DND-41 (cell line): Measurements from ENCODE around the gene SCART1.
"Not testable (repeated sequence)": the region's sequence is repeated elsewhere in the genome, so short reads cannot be mapped to it uniquely, and the experiment has no call there.

Experiments
- ATAC-seq: fragments of 200-7000 bp; cut with Tn5 transposase; 3 replicates; pipeline ENCODE4 v1.9.1; 2021; ENCODE audit warnings: low read depth; ENCODE audit not compliant: insufficient read depth
- DNase-seq: peaks from one replicate; pipeline ENCODE4 v3.0.0-alpha.2; 2020
- H2AFZ ChIP-seq: 2 replicates; pipeline ENCODE4 v1.6.0; 2012; ENCODE audit warnings: low read depth, low read length
- H3K27ac ChIP-seq: 2 replicates; pipeline ENCODE4 v1.5.1; 2012; ENCODE audit warnings: low read length, inconsistent platforms
- H3K27me3 ChIP-seq: fragments of 200-600 bp; sonication (generic); 2 replicates; pipeline ENCODE4 v1.6.0; 2012; ENCODE audit warnings: low read length, mild to moderate bottlenecking, inconsistent platforms; ENCODE audit not compliant: insufficient read depth, poor library complexity
- H3K36me3 ChIP-seq: 2 replicates; pipeline ENCODE4 v1.5.1; 2012; ENCODE audit warnings: low read length, inconsistent platforms; ENCODE audit not compliant: insufficient read depth
- H3K4me1 ChIP-seq: 2 replicates; pipeline ENCODE4 v1.5.1; 2012; ENCODE audit warnings: mild to moderate bottlenecking, low read length; ENCODE audit not compliant: insufficient read depth
- H3K4me2 ChIP-seq: 2 replicates; pipeline ENCODE4 v1.6.0; 2012; ENCODE audit warnings: mild to moderate bottlenecking, moderate library complexity, low read length, inconsistent platforms; ENCODE audit not compliant: insufficient read depth
- H3K4me3 ChIP-seq, 2 experiments: fragments of 200-600 bp in 1 of 2; shearing (Covaris generic) in 1 of 2; 2 replicates each; pipeline ENCODE4 v1.5.1; 2012 to 2016; ENCODE audit warnings: inconsistent platforms in 2 of 2, low read length in 2 of 2, mild to moderate bottlenecking in 2 of 2, low read depth in 1 of 2, moderate library complexity in 1 of 2
- H3K79me2 ChIP-seq: 2 replicates; pipeline ENCODE4 v1.6.0; 2012; ENCODE audit warnings: low read length, inconsistent platforms; ENCODE audit not compliant: insufficient read depth
- H3K9ac ChIP-seq: 2 replicates; pipeline ENCODE4 v1.6.0; 2012; ENCODE audit warnings: low read depth, mild to moderate bottlenecking, inconsistent platforms, low read length, moderate library complexity
- H3K9me3 ChIP-seq: 2 replicates; pipeline ENCODE4 v1.5.1; 2012; ENCODE audit warnings: low read length, moderate library complexity, mild to moderate bottlenecking, inconsistent platforms; ENCODE audit not compliant: insufficient read depth, severe bottlenecking
- H4K20me1 ChIP-seq: 2 replicates; pipeline ENCODE4 v1.6.0; 2012; ENCODE audit warnings: low read length; ENCODE audit not compliant: insufficient read depth
- EZH2 ChIP-seq: IDR thresholded peaks from 3 replicates; pipeline ENCODE4 v1.6.1; 2012; ENCODE audit warnings: borderline replicate concordance, low read depth, mild to moderate bottlenecking, moderate library complexity, low read length, inconsistent platforms; ENCODE audit not compliant: severe bottlenecking
- TF ChIP-seq, protein P1 (sequence below): IDR thresholded peaks from 2 replicates; pipeline ENCODE4 v1.5.1; 2012; ENCODE audit warnings: borderline replicate concordance, low read length, moderate library complexity, mild to moderate bottlenecking; ENCODE audit not compliant: poor library complexity, severe bottlenecking; ENCODE audit errors: extremely low read depth

SCART1 gene

DNA sequence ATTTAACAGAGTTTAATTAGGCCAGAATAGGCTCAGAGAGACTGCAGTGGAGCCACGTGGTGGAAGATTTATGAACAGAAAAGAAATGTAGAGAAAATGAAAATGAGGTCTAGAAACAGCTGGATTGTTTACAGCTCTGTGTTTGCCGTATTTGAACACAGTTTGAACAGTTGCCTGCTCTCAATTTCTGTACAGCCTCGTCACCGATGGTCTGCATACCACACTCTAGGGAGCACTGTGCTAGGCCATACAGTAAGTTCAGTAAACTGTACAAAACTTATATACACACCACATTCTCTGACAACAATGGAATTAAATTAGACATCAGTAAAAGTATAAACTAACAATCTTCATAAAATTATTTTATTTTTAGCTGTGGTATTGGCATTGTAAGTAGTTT is 62.3 kb downstream of the SCART1 start:
- no peak for ATAC-seq

GRCh38 chr10:133518517-133518916 is 64.8 kb downstream of the SCART1 start:
- H4K20me1 ChIP-seq, H3K9me3 ChIP-seq, H3K27me3 ChIP-seq, H3K79me2 ChIP-seq, H3K4me2 ChIP-seq, H3K4me3 ChIP-seq, ATAC-seq, H3K9ac ChIP-seq, DNase-seq, H2AFZ ChIP-seq, H3K36me3 ChIP-seq, H3K27ac ChIP-seq: not testable (repeated sequence)
- H3K4me1 ChIP-seq: peaks cover 16% of the 10 kb centered on the region

More for the DNA sequence above, 62.3 kb downstream of the SCART1 start:
- Histone ChIP-seq H3K27me3 (no peaks in the 10 kb centered on the region), H3K4me3 (no peak overlapping the region), H3K36me3 (no peaks in the 10 kb centered on the region), H3K9ac (no peak overlapping the region), H3K4me2 (no peak overlapping the region), H3K9me3 (no peaks in the 10 kb centered on the region), H2AFZ (no peak overlapping the region), H3K27ac (no peak overlapping the region), H4K20me1 (no peaks in the 10 kb centered on the region), H3K4me1 (peaks cover 16% of the 10 kb centered on the region), H3K79me2 (no peaks in the 10 kb centered on the region)
- TF ChIP-seq, protein P1, sequence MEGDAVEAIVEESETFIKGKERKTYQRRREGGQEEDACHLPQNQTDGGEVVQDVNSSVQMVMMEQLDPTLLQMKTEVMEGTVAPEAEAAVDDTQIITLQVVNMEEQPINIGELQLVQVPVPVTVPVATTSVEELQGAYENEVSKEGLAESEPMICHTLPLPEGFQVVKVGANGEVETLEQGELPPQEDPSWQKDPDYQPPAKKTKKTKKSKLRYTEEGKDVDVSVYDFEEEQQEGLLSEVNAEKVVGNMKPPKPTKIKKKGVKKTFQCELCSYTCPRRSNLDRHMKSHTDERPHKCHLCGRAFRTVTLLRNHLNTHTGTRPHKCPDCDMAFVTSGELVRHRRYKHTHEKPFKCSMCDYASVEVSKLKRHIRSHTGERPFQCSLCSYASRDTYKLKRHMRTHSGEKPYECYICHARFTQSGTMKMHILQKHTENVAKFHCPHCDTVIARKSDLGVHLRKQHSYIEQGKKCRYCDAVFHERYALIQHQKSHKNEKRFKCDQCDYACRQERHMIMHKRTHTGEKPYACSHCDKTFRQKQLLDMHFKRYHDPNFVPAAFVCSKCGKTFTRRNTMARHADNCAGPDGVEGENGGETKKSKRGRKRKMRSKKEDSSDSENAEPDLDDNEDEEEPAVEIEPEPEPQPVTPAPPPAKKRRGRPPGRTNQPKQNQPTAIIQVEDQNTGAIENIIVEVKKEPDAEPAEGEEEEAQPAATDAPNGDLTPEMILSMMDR: no peak
- no peak for TF ChIP-seq EZH2
- DNase-seq: no peak
